GM12874 (cell line): ENCODE results near the gene PDXK.

Source experiments
- CTCF ChIP-seq: IDR thresholded peaks from 2 replicates; pipeline ENCODE4 v1.5.1; 2011; ENCODE audit warnings: low read depth, mild to moderate bottlenecking, control low read depth, low read length, moderate library complexity; ENCODE audit not compliant: insufficient read depth

The PDXK gene

GRCh38 chr21:43716376-43717165 is 2.4 kb upstream of the PDXK start:
- TF ChIP-seq CTCF = no peak

GRCh38 chr21:43717166-43717853 is 1.6 kb upstream of the PDXK start:
- TF ChIP-seq CTCF = no peak

- TF ChIP-seq CTCF = no peak
Observed at GRCh38 chr21:43717967-43718871, 710 bp upstream of the PDXK start.

- TF ChIP-seq CTCF = no peak
Observed at GRCh38 chr21:43719748-43720538, 1.0 kb downstream of the PDXK start.

- TF ChIP-seq CTCF = no peak
Observed at GRCh38 chr21:43720539-43721166, 1.7 kb downstream of the PDXK start.

GRCh38 chr21:43721206-43721605 is 2.3 kb downstream of the PDXK start:
- no peak for TF ChIP-seq CTCF
